ENCODE results near the gene MAML1.

The MAML1 gene

DNA sequence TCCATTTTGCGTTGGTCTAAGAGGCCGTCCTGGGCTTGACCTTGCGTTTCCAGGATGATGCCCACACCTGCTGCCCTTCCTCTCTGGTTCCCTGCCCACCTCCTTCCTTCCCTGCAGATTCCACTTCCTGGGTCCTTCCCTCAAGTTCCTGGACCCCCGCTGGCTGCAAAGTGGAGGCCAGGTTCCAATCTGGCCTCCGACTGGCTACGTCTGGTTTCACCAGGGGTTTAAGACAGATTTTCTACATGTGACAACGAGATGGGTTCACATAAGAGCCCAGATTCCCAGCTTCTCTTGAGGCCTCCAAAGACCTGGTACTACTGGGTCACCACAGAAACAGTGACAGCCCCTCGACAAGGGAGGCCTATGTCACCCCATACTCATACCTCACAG lies 71.9 kb downstream of the MAML1 start:
- DNase-seq (ENCODE audit: low read depth): no peak

DNA sequence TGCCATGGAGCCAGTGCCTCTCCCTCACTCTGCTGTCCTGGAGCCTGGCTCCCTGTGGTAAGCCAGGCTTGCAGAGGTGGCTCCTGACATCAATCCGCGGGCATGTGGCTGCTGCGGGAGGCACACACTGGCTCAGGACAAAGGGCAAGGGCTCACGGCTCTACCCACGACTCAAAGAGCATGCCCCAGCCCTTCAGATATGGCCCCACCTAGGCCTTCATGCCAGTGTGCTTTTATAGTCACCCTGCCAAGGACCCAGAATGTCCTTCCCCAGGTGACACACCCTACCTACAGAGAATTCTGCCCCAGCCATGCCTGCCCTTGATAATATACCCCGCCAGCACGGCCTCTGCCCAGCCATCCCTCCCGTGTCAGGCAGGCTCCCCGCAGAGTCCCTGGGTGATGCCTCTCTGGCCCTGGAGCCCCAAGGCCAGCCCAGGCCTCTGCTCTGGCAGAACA lies 72.5 kb downstream of the MAML1 start:
- no peak for DNase-seq (ENCODE audit: low read depth)

DNA sequence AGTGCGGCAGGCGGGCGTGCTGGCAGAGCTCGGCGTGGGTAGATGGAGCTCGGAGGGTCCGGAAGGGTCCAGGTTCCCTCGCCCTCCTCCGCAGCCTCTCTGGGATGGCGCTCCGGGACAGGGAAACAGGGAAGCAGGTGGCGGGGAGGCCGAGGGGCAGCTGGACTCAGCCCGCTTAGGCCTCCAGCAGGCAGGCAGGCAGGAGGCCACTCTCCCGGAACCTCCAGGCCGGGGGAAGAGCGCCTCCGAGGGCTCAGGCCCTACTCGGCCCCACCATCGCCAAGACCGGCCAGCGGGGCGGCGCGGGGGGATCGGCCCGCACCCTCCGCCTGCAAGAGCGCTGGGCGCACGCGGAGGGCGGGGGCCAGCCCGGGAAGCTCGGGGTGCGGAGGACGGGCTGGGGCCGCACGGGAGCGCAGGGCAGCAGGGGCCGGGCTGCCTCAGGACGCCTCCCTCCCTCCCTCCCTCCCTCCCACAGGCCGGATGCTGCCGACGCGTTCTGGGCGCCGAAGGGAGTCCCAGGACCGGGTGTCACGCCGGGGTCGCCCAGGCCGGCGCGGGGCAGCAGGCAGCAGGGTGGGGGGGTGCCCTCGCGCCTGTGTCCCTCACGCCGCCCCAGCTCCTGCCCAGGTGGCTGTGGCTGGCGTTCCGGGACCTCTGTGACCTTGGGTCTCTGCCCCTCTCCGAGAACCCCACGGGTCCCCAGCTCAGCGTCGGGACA lies 73.1 kb downstream of the MAML1 start:
- DNase-seq (ENCODE audit: low read depth): no peak

DNA sequence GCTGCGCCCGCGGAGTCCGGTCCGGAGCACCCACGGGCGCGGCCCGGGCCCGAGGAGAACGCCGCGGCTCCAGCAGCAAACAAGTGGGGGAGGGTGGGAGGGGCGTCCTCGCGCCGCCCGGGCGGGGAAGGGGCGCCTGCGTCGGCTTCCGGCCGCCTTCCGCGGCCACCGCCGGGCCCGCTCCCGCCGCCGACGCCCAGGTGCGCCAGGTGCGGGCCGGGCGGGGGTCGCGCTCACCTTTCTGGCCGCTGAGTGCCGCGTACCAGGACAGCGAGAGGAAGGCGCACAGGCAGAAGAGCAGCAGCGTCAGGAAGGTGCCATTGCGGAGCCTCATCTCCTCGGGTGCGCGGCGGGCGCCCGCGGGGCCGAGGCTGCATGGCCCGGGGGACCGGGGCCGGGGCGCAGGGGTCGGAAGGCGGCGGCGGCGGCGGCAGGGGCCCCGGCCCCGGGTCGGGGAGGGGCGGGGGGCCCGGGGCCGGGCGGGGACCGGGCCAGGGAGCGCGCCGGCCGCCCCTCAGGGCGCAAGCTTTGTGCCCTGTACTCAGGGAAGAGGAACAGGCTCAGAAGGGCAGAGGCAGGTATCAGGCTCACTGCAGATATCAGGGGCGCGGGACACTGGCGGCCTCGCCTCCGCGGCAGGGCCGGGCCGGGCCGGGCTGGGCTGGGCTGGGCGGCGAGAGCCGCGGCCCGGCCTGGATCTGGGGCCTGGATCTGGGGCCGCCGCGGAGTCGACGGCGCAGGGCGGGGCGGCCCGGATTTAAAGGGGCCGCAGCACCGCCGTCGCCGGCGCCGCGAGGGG lies 73.8 kb downstream of the MAML1 start, which contains the start of gene MGAT4B:
Gene MGAT4B, minus strand, starts transcription at position 617 of the 799 bp plus-strand sequence. Its CDS starts 283 bp downstream, at position 334.
- DNase-seq (ENCODE audit: low read depth): peak; percentile 56

DNA sequence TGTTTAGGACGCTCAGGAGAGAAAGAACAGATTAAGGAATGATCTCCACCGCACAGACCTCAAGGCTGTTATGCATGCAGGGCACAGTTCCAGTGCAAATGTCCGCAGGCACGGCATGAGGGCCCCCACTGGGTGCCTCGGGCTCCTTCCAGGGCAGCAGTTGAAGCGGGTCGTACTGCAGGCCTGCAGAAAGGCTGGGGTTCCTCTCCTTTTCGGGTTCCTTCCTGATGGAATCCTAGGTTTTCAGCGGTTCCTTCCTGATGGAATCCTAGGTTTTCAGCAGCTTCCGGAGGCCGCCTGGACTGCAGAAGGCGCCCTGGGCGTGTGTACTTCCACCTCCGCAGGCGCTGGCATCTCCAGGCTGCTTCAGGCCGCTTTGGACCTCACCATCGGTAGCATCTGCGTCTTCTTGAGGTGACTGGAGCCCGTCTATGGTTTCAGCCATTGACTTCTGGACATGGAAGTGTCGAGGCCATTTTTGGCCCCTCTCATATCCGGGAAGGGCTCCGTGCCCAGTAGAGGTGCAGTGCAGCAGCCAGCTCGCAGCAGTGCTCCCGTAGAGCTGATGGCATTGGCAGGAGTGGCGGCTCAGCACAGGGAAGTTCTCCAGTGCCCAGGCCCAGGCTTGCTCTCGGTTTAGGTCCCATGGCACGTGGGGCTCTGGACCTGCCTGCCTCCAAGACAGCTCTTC lies 79.7 kb downstream of the MAML1 start:
- DNase-seq (ENCODE audit: low read depth): no peak

DNA sequence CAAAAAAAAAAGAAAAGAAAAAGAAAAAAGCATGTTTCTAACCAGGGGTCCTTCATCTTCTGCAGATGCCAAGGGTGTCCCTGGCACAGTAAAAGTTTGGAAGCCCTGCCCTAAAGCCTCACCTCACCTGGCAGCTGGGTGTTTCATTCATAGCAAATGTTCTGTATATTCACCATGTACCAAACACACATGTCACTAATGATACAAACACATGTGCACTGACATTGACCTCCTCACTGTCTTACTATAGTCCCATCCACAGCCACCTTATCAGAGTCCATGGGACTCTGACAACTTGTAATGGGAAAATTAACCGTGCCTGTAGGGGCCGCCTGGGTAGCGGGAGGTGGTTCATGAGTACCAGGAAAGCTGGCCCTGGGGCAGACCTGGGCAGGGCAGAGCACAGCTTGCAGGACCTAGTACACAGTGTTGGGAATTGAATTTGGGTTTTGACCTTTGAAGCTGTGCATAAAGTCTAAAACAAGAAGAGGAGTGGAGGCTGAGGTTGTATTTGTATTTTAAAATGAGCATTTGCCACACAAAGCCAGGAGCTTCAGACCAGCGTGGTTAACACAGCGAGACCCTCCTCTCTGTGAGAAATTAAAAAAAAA lies 80.5 kb downstream of the MAML1 start:
- no peak for DNase-seq (ENCODE audit: low read depth)

DNA sequence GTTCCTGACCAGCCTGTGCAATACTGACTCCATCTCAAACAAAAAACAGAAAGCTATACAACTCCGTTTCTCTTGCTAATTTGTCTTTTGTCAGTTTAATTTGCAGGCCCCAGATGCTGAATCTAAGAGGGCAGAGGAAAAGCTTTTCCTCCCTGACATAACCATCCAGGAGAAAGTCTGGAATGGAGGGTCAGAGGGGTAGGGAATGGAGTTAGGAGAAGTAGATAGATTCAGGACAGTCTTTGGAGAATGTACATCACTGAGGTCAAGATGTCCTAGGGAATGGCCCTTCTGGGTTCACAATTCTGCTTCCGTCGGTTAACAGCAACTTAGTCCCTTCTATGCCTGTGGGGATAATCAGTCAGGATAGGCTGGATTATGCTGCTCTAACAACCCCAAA lies 81.5 kb downstream of the MAML1 start:
- DNase-seq (ENCODE audit: low read depth): no peak

DNA sequence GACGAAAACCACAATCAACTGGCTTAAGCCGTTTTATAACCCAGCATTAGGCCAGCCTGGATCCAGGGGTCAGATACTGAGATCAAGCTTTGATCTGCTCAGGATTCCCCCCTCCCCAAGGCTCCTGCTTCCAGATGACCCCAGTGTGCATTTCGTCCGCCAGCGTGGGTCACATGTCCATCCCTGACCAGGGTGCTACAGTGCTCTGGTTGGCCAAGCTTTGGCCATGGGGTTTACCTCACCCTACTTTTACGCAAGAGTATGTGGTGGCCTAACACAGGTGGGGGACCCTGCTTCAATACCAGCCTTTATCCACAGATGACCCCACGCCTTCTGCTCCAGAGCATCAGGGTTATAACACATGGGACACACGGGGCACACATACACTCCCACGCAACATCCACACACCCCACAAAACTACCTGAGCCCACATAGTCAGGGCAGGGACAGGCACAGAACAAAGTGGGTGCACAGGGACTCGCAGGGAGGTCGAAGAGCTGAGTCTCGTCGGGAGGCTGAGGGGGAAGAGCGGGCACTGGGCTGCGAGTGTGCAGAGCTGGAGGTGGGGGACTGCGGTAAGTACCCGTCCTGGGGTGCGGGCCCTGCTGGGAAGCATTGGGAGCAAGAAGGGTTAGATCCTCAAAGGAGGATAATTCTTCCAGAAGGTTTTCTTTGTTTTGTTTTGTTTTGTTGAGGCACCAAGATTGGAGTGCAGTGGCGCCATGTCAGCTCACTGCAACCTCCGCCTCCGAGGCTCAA lies 83.0 kb downstream of the MAML1 start:
- DNase-seq (ENCODE audit: low read depth): no peak

DNA sequence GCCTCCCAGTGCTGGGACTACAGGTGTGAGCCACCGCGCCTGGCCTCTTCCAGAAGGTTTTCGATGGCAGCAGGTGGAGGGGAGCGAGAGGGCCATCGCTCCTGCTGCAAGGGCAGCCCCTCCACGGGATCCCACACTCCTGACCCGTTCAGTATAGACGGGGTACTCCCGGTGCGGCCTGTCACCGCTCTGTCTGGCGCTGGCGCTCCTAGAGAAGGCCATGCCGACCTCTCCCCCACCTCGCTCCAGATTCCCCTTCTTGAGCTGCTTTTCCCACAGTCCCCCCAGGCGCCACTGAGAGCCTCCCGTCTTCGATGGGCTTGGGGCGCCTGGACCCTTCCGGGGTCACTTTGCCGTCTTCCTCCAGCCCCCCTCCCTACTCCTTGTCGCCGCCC lies 83.8 kb downstream of the MAML1 start:
- DNase-seq (ENCODE audit: low read depth): no peak

DNA sequence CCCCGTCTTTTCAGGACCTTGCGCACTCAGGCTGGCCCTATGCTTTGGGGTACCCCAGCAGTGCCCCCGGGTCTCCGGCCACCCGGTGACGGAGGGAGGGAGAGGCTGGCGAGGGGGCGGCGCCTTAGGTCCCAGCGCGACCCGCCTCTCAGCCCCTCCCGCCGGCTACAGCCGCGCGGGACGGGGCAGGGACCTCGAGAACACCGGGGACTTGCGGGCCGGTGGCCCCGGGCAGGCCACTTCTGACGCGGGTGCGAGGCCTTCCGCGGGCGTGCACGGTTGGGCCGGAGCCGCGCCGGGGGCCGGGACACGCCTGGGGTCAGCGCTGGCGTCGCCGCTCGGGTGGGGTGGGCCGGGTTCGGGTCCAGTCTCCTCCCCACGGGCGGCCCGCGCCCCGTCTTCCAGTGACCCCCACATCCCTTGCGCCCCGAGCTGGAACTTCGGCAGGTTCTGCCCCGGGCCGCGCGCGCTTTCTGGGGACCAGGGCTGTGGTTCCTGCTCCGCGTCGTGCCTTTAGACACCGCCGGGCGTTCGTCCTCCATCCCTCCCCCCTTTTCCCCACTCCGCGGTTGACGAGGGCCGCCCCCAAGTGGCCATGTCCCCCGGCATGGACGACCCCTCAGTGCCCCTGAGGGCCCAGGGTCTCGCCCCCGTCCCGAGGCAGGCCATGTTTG lies 84.3 kb downstream of the MAML1 start:
- no peak for DNase-seq (ENCODE audit: low read depth)

DNA sequence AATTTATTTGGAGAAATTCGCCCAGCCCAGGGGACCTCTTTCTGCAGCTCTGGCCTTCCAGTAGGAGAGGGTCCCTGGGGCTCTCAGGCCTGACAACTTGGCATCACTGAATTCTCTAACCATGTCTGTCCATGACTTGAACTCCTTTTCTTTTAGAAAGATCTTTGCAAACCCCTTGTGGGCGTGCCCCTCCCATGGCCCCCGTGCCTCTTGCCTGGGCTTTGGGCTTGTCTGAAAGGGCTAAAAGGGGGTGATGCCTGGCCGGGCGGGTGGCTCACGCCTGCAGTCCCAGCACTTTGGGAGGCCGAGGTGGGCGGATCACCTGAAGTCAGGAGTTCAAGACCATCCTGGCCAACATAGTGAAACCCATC lies 84.8 kb downstream of the MAML1 start:
- DNase-seq (ENCODE audit: low read depth): no peak

DNA sequence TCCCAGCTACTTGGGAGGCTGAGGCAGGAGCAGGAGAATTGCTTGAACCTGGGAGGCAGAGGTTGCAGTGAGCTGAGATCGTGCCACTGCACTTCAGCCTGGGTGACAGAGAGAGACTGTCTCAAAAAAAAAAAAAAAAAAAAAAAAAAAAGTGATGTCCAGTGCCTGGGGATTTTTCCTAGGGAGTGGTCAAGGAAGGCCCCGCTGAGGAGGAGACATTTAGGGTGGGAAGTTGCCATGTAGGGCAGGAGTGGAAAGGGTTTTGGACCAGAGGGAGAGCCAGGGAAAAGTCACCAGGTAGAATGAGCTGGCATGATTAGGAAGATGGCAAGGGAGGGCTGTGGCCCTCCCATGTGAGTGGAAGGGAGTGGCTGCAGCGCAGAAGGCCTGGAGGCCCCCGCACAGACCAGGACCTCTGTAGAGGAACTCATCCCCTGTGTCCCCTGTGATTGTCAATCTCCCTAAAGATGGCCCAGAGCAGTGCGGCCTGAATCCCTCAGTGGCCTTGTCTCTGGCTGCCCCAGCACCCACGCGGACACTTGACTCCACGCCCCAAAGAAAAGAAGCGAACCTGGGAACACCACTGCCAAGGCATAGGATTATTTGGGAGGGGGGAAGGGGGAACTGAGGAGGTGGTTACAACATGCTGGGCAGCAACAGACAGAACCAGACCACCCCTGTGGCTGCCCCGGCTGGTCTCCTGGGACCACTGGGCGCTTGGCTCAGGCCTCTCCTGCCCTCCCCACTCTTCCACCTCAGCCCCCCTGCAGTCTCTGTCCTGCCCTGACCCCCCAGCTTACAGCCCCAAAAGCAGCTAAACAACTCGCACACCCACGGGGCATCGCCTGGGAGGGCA lies 85.5 kb downstream of the MAML1 start:
- DNase-seq (ENCODE audit: low read depth): no peak

DNA sequence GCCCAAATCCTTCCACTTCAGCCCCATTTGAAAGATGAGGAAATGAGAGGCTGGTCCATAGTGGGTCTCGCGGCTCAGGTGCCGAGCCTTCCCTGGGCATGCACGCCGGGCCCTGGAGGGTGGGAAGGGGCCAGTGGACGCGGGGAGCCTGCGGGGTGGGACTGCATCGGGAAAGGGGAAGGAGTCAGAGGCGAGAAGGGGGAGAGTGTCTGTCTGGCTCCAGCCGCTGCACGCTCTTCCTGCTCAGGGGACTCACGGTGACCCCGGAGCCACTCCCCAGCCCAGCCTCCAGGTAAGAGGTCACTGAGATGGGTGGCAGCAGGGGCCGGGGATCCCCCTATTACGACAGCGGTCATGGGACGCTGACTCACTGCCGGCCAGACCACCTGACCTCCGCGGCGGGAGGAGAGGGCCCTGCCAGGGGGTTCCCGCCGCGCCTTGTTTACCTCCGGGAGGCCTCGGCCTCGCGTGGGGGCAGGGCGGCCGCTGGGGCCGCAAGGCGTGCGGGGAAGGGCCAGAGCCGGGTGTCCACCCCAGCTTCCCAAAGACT lies 86.2 kb downstream of the MAML1 start:
- DNase-seq (ENCODE audit: low read depth): peak; percentile 83

DNA sequence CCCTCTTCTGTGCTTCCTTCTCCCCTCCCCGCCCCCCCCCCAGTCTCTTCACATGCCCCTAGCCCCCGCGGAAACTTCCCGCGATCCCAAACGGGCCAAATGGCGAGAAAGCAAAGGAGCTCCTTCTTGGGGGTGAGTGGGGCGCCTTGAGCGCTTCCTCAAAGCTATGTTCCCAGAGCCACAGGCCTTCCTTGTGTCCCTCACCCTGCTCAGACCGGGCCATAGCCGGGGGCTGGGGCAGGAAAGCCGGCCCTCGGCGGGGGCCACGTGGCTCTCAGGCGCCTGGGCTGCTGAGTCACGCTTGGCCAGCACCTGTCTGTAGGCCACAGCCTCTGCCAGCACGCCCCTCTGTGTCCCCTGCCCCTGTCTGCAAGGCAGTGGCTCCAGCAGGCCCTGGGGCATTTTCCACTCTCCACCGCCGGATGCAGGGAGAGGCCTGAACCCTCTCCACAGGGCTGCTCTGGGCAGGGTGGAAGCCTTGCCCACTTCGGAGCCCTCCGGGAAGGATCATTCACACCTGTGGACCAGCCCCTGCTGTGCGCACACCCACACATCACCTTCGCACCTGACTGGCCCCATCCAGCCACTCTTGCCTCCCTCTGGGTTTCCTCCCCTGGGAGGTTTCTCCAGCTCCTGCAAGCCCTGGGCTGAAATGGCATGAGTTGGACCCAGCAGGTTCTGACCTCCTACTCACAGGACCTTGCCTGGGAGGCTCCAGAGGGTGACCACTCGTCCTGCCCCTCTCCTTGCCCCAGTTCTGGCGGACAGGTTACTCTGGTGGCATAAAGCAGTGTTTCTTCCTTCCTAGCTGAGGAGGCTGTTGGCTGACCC lies 86.9 kb downstream of the MAML1 start:
- DNase-seq (ENCODE audit: low read depth): peak; percentile 46

DNA sequence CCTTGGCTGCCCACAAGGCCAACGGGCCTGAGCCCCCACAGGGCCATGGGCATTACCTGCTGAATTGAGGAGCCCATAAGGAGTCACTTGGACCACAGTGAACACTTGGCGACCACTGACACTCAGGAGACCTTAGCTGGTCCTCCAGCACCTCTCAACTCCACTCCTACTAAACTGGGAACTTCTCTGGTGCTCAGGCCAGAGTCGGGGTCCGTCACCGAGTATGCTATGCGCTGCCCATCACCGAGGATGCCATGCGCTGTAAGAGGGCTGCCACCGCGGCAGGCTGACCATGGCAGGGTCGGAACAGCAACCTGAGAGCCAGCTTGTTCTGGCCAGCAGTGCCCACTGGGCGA lies 87.5 kb downstream of the MAML1 start:
- no peak for DNase-seq (ENCODE audit: low read depth)

DNA sequence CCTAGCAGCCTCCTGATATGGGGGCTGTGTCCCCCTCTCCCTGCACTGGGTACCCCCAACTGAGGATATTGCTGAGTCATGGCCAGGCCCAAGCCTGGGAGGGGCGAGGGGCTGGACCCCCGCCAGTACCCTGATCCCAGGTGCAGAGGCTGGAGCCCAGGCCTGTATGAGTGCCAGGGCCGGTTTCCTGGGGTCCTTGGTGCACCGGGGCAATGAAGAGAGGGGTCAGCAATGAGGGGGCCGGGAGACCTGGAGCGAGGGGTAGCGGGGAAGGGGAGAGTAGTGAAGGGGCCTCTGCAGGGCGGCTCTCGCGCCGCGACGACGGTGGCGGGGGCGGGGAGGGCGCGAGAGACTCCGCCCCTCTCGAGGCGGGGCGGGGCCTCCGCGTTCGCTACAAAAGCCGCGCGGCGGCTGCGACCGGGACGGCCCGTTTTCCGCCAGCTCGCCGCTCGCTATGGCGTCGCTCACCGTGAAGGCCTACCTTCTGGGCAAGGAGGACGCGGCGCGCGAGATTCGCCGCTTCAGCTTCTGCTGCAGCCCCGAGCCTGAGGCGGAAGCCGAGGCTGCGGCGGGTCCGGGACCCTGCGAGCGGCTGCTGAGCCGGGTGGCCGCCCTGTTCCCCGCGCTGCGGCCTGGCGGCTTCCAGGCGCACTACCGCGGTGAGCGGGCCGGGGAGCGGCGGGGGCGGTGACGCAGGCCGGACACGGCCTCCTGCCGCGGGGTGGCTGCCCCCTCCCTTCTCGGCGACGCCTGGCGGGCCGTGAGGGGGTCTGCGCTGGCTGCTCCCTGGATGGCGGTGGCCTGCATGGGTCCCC lies 88.1 kb downstream of the MAML1 start, which contains the start of gene SQSTM1:
Gene SQSTM1, plus strand, starts transcription at position 423 of the 815 bp plus-strand sequence. Its CDS starts 32 bp downstream, at position 455.
- DNase-seq (ENCODE audit: low read depth): peak; percentile 63

DNA sequence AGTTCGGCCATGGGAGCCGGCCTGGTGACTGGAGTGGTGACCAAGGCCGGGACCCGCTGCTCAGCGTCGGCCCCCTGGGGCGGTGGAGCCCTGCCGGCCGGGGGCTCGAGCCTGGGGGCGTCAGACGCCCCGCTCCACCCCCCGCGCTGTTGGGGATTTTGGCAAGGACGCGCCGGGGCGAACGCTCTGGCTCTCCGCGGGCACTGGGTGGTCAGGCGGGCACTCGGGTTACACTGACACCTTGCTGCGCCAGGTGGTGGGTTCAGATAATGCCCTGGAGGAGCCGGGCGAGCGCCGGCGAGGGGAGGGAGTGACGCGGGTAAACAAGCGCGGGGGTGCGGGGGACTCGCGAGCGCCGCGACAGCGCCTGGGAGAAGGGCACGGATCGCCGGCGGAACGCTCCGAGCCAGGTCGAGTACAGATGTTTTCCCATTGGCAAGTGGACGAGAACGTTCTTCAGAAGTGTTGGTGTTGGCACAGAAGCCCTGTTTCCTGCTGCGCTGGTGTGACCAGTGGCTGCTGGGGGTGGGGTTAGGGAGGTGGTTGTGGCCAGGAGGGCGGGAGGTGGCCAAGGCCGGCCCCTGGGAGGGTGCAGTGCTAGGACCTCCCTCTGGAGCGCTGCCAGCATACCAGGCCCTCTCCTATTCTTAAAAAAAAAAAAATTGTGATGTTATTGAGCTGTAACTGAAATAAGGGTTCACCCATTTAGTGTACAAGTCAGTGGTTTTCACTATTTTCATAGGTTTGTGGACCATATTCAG lies 88.9 kb downstream of the MAML1 start:
- peak; percentile 81 for DNase-seq (ENCODE audit: low read depth)

Measured in GM04504 (cell line).